T-helper 2 cell treated with Interferon-gamma antibody and Interleukin-4, amounts not matched to agents 5 μg/mL and 100 μg/mL, for 36 hours (primary cell): ENCODE results near the gene PALM3.
A peak's percentile ranks its signal among the peaks of the same experiment; 100 is the strongest.
"Not testable (repeated sequence)": the region's sequence is repeated elsewhere in the genome, so short reads cannot be mapped to it uniquely, and the experiment has no call there.

ENCODE experiments used
- DNase-seq: peaks from one replicate; pipeline ENCODE4 v3.0.0; 2021; ENCODE audit warnings: low spot score
- H3K27ac Mint-ChIP-seq: one replicate; pipeline ENCODE4 v1.8.0; 2021; ENCODE audit warnings: mild to moderate bottlenecking, mixed read lengths
- H3K27me3 Mint-ChIP-seq: one replicate; pipeline ENCODE4 v1.8.0; 2021; ENCODE audit warnings: low read depth, mixed read lengths
- H3K36me3 Mint-ChIP-seq: one replicate; pipeline ENCODE4 v1.8.0; 2021; ENCODE audit warnings: low read depth, mixed read lengths
- H3K4me1 Mint-ChIP-seq: one replicate; pipeline ENCODE4 v1.8.0; 2021; ENCODE audit warnings: low read depth, mixed read lengths
- H3K4me3 Mint-ChIP-seq: one replicate; pipeline ENCODE4 v1.8.0; 2022; ENCODE audit warnings: mild to moderate bottlenecking, moderate library complexity, mixed read lengths
- H3K9me3 Mint-ChIP-seq: one replicate; pipeline ENCODE4 v1.8.0; 2021; ENCODE audit warnings: mixed read lengths

The PALM3 gene

GRCh38 chr19:14058182-14059092 lies 3.4 kb downstream of the PALM3 start:
- H3K4me1 Mint-ChIP-seq, result peaks cover 15% of the 10 kb centered on the region
- H3K9me3 Mint-ChIP-seq, result no peaks in the 10 kb centered on the region
- no peak for DNase-seq
- peak overlapping the region; percentile 76 for H3K4me3 Mint-ChIP-seq
- H3K27ac Mint-ChIP-seq, result no peak overlapping the region
- H3K36me3 Mint-ChIP-seq, result peaks cover 7% of the 10 kb centered on the region
- H3K27me3 Mint-ChIP-seq, result peaks cover 33% of the 10 kb centered on the region

GRCh38 chr19:14056741-14057356 lies 5.0 kb downstream of the PALM3 start:
- Mint-ChIP-seq H3K9me3 (no peaks in the 10 kb centered on the region), H3K4me1 (peaks cover 15% of the 10 kb centered on the region), H3K27me3 (peaks cover 33% of the 10 kb centered on the region), H3K4me3 (peak overlapping the region; percentile 57), H3K36me3 (peaks cover 18% of the 10 kb centered on the region), H3K27ac (no peak overlapping the region)
- DNase-seq, result no peak

GRCh38 chr19:14056069-14056666 lies 5.7 kb downstream of the PALM3 start:
- Mint-ChIP-seq H3K27ac (no peak overlapping the region), H3K4me1 (peaks cover 15% of the 10 kb centered on the region), H3K9me3 (no peaks in the 10 kb centered on the region), H3K36me3 (peaks cover 22% of the 10 kb centered on the region), H3K4me3 (no peak overlapping the region), H3K27me3 (peaks cover 30% of the 10 kb centered on the region)
- DNase-seq, result no peak

- no peak for DNase-seq
- Mint-ChIP-seq H3K27ac (no peak overlapping the region), H3K4me1 (peaks cover 15% of the 10 kb centered on the region), H3K4me3 (no peak overlapping the region), H3K9me3 (no peaks in the 10 kb centered on the region), H3K36me3 (peaks cover 28% of the 10 kb centered on the region), H3K27me3 (peaks cover 28% of the 10 kb centered on the region)
Observed at GRCh38 chr19:14055396-14055795, 6.5 kb downstream of the PALM3 start.

- Mint-ChIP-seq H3K4me1 (peaks cover 15% of the 10 kb centered on the region), H3K27ac (no peak overlapping the region), H3K27me3 (peaks cover 25% of the 10 kb centered on the region), H3K4me3 (no peak overlapping the region), H3K9me3 (no peaks in the 10 kb centered on the region), H3K36me3 (peaks cover 33% of the 10 kb centered on the region)
- DNase-seq, result no peak
Observed at GRCh38 chr19:14054721-14055120, 7.2 kb downstream of the PALM3 start.

GRCh38 chr19:14054099-14054498 lies 7.8 kb downstream of the PALM3 start:
- peaks cover 15% of the 10 kb centered on the region for H3K4me1 Mint-ChIP-seq
- H3K36me3 Mint-ChIP-seq, result peaks cover 37% of the 10 kb centered on the region
- H3K27me3 Mint-ChIP-seq, result peaks cover 22% of the 10 kb centered on the region
- H3K4me3 Mint-ChIP-seq, result no peak overlapping the region
- no peaks in the 10 kb centered on the region for H3K9me3 Mint-ChIP-seq
- DNase-seq, result no peak
- peak overlapping the region; percentile 27 for H3K27ac Mint-ChIP-seq

GRCh38 chr19:14053500-14053899 lies 8.4 kb downstream of the PALM3 start:
- H3K27me3 Mint-ChIP-seq, result peaks cover 16% of the 10 kb centered on the region
- no peaks in the 10 kb centered on the region for H3K9me3 Mint-ChIP-seq
- no peak for DNase-seq
- H3K36me3 Mint-ChIP-seq, result peaks cover 42% of the 10 kb centered on the region
- H3K27ac Mint-ChIP-seq, result no peak overlapping the region
- peaks cover 12% of the 10 kb centered on the region for H3K4me1 Mint-ChIP-seq
- no peak overlapping the region for H3K4me3 Mint-ChIP-seq

- no peak overlapping the region for H3K27ac Mint-ChIP-seq
- H3K36me3 Mint-ChIP-seq, result peaks cover 46% of the 10 kb centered on the region
Observed at GRCh38 chr19:14053032-14053431, 8.8 kb downstream of the PALM3 start.

GRCh38 chr19:14052470-14052869 lies 9.4 kb downstream of the PALM3 start:
- Mint-ChIP-seq H3K27ac (no peak overlapping the region), H3K9me3 (no peaks in the 10 kb centered on the region), H3K4me3 (no peak overlapping the region), H3K36me3 (peaks cover 50% of the 10 kb centered on the region), H3K27me3 (peaks cover 6% of the 10 kb centered on the region), H3K4me1 (peaks cover 2% of the 10 kb centered on the region)
- no peak for DNase-seq

More at GRCh38 chr19:14053032-14053431, 8.8 kb downstream of the PALM3 start:
- Mint-ChIP-seq H3K4me1 (peaks cover 7% of the 10 kb centered on the region), H3K4me3 (no peak overlapping the region), H3K9me3 (no peaks in the 10 kb centered on the region), H3K27me3 (peaks cover 11% of the 10 kb centered on the region)
- no peak for DNase-seq

GRCh38 chr19:14051980-14052379 lies 9.9 kb downstream of the PALM3 start:
- DNase-seq, result no peak
- H3K9me3 Mint-ChIP-seq, result no peaks in the 10 kb centered on the region
- peaks cover 54% of the 10 kb centered on the region for H3K36me3 Mint-ChIP-seq
- peaks cover 5% of the 10 kb centered on the region for H3K27me3 Mint-ChIP-seq
- no peak overlapping the region for H3K4me3 Mint-ChIP-seq
- no peak overlapping the region for H3K27ac Mint-ChIP-seq
- H3K4me1 Mint-ChIP-seq, result peaks cover 1% of the 10 kb centered on the region

- not testable (repeated sequence) for H3K27me3 Mint-ChIP-seq, H3K9me3 Mint-ChIP-seq, H3K4me1 Mint-ChIP-seq, H3K27ac Mint-ChIP-seq, DNase-seq, H3K4me3 Mint-ChIP-seq
- peaks cover 62% of the 10 kb centered on the region for H3K36me3 Mint-ChIP-seq
Observed at GRCh38 chr19:14050961-14051360, 10.9 kb downstream of the PALM3 start.

- H3K27ac Mint-ChIP-seq, result no peak overlapping the region
- H3K4me3 Mint-ChIP-seq, result no peak overlapping the region
- no peaks in the 10 kb centered on the region for H3K9me3 Mint-ChIP-seq
- H3K27me3 Mint-ChIP-seq, result peaks cover 2% of the 10 kb centered on the region
- no peak for DNase-seq
- peaks cover 65% of the 10 kb centered on the region for H3K36me3 Mint-ChIP-seq
- no peaks in the 10 kb centered on the region for H3K4me1 Mint-ChIP-seq
Observed at GRCh38 chr19:14050512-14050911, 11.4 kb downstream of the PALM3 start.

- peaks cover 58% of the 10 kb centered on the region for H3K36me3 Mint-ChIP-seq
- H3K9me3 Mint-ChIP-seq, result no peaks in the 10 kb centered on the region
- H3K27ac Mint-ChIP-seq, result no peak overlapping the region
- DNase-seq, result peak; percentile 51
- H3K27me3 Mint-ChIP-seq, result no peaks in the 10 kb centered on the region
- H3K4me1 Mint-ChIP-seq, result no peaks in the 10 kb centered on the region
- no peak overlapping the region for H3K4me3 Mint-ChIP-seq
Observed at GRCh38 chr19:14048443-14049153, 13.3 kb downstream of the PALM3 start.
